ENCODE results near the gene SOHLH2. TPM values are rescaled to one million over a fixed set of nuclear protein-coding genes. Genes with fewer than 3 reads are reported as not detected.

Gene SOHLH2
- total and polyA plus RNA-seq, 2 experiments from 2014 or later: 3.0 to 7.0 TPM

GRCh38 chr13:36154567-36155291 lies 59.6 kb downstream of the SOHLH2 start:
- Histone ChIP-seq H3K27ac (no peak overlapping the region), H3K4me3 (no peak overlapping the region), H3K4me1 (ENCODE audit: low read depth) (peaks cover 7% of the 10 kb centered on the region), H3K27me3 (peaks cover 3% of the 10 kb centered on the region), H3K9me3 (ENCODE audit: low read depth) (no peaks in the 10 kb centered on the region), H3K36me3 (no peaks in the 10 kb centered on the region)
- no peak for TF ChIP-seq CTCF (IDR thresholded peaks at IDR 0.05; ENCODE audit: low read depth, low read length)
- DNase-seq (ENCODE audit: low read depth in 1 of 2, low spot score in 1 of 2): peak in 1 of 2 donors; percentile 70

GRCh38 chr13:36151591-36151990 lies 62.8 kb downstream of the SOHLH2 start:
- H3K4me3 ChIP-seq: no peak overlapping the region
- no peak overlapping the region for H3K27ac ChIP-seq
- no peak for TF ChIP-seq CTCF (IDR thresholded peaks at IDR 0.05; ENCODE audit: low read depth, low read length)
- H3K4me1 ChIP-seq (ENCODE audit: low read depth): peaks cover 7% of the 10 kb centered on the region
- H3K36me3 ChIP-seq: no peaks in the 10 kb centered on the region
- no peak for DNase-seq (ENCODE audit: low read depth in 1 of 2, low spot score in 1 of 2)
- no peaks in the 10 kb centered on the region for H3K9me3 ChIP-seq (ENCODE audit: low read depth)
- peaks cover 3% of the 10 kb centered on the region for H3K27me3 ChIP-seq

- Histone ChIP-seq H3K27me3 (no peaks in the 10 kb centered on the region), H3K27ac (no peak overlapping the region), H3K9me3 (ENCODE audit: low read depth) (no peaks in the 10 kb centered on the region), H3K4me1 (ENCODE audit: low read depth) (no peaks in the 10 kb centered on the region), H3K36me3 (no peaks in the 10 kb centered on the region), H3K4me3 (no peak overlapping the region)
- no peak for TF ChIP-seq CTCF (IDR thresholded peaks at IDR 0.05; ENCODE audit: low read depth, low read length)
- DNase-seq (ENCODE audit: low read depth in 1 of 2, low spot score in 1 of 2): no peak
Observed at GRCh38 chr13:36148446-36148845, 65.9 kb downstream of the SOHLH2 start.

GRCh38 chr13:36147330-36147729 lies 67.0 kb downstream of the SOHLH2 start:
- no peaks in the 10 kb centered on the region for H3K4me1 ChIP-seq (ENCODE audit: low read depth)
- H3K36me3 ChIP-seq: no peaks in the 10 kb centered on the region
- H3K27ac ChIP-seq: no peak overlapping the region
- DNase-seq (ENCODE audit: low read depth in 1 of 2, low spot score in 1 of 2): no peak
- no peaks in the 10 kb centered on the region for H3K9me3 ChIP-seq (ENCODE audit: low read depth)
- H3K27me3 ChIP-seq: no peaks in the 10 kb centered on the region
- no peak for TF ChIP-seq CTCF (IDR thresholded peaks at IDR 0.05; ENCODE audit: low read depth, low read length)
- H3K4me3 ChIP-seq: no peak overlapping the region

- TF ChIP-seq CTCF (IDR thresholded peaks at IDR 0.05; ENCODE audit: low read depth, low read length): no peak
- no peaks in the 10 kb centered on the region for H3K27me3 ChIP-seq
- H3K27ac ChIP-seq: no peak overlapping the region
- no peaks in the 10 kb centered on the region for H3K9me3 ChIP-seq (ENCODE audit: low read depth)
- H3K36me3 ChIP-seq: no peaks in the 10 kb centered on the region
- no peaks in the 10 kb centered on the region for H3K4me1 ChIP-seq (ENCODE audit: low read depth)
- no peak for DNase-seq (ENCODE audit: low read depth in 1 of 2, low spot score in 1 of 2)
- H3K4me3 ChIP-seq: no peak overlapping the region
Observed at GRCh38 chr13:36146511-36147269, 67.7 kb downstream of the SOHLH2 start.

All from cardiac muscle cell (in vitro differentiated cells and primary cell).